GM19468 (cell line): ENCODE measurements around the gene KCNK10.
"Not testable (repeated sequence)": the region's sequence is repeated elsewhere in the genome, so short reads cannot be mapped to it uniquely, and the experiment has no call there.

Experiments
- ATAC-seq: cut with Tn5 transposase; IDR thresholded peaks from one replicate; pipeline ENCODE4 v1.9.1; 2021; ENCODE audit warnings: mild to moderate bottlenecking, moderate library complexity, moderate number of reproducible peaks; ENCODE audit not compliant: unreplicated experiment; ENCODE audit errors: extremely low read depth

Gene KCNK10

GRCh38 chr14:88272390-88273269, 50.4 kb downstream of the KCNK10 start:
- no peak for ATAC-seq

- no peak for ATAC-seq
Measured at GRCh38 chr14:88271205-88271604, 51.9 kb downstream of the KCNK10 start.

GRCh38 chr14:88270776-88271175, 52.3 kb downstream of the KCNK10 start:
- no peak for ATAC-seq

- ATAC-seq = no peak
Measured at GRCh38 chr14:88269806-88270420, 53.2 kb downstream of the KCNK10 start.

GRCh38 chr14:88266474-88266873, 56.6 kb downstream of the KCNK10 start:
- ATAC-seq = no peak

- ATAC-seq = no peak
Measured at GRCh38 chr14:88264116-88264515, 59.0 kb downstream of the KCNK10 start.

- ATAC-seq = not testable (repeated sequence)
Measured at GRCh38 chr14:88261302-88261701, 61.8 kb downstream of the KCNK10 start.

- no peak for ATAC-seq
Measured at GRCh38 chr14:88258021-88258420, 65.0 kb downstream of the KCNK10 start.

GRCh38 chr14:88256997-88257950, 65.8 kb downstream of the KCNK10 start:
- ATAC-seq = no peak

- ATAC-seq = no peak
Measured at GRCh38 chr14:88255798-88256197, 67.3 kb downstream of the KCNK10 start.

- ATAC-seq = no peak
Measured at GRCh38 chr14:88255196-88255595, 67.9 kb downstream of the KCNK10 start.

- no peak for ATAC-seq
Measured at GRCh38 chr14:88252498-88252897, 70.6 kb downstream of the KCNK10 start.

- ATAC-seq = no peak
Measured at GRCh38 chr14:88251650-88252049, 71.4 kb downstream of the KCNK10 start.

GRCh38 chr14:88249266-88249665, 73.8 kb downstream of the KCNK10 start:
- ATAC-seq = no peak

- ATAC-seq = no peak
Measured at GRCh38 chr14:88248606-88249005, 74.5 kb downstream of the KCNK10 start.

- no peak for ATAC-seq
Measured at GRCh38 chr14:88247228-88247627, 75.8 kb downstream of the KCNK10 start.

- ATAC-seq = no peak
Measured at GRCh38 chr14:88245321-88245720, 77.7 kb downstream of the KCNK10 start.

- no peak for ATAC-seq
Measured at GRCh38 chr14:88243946-88244345, 79.1 kb downstream of the KCNK10 start.

- no peak for ATAC-seq
Measured at GRCh38 chr14:88242446-88242845, 80.6 kb downstream of the KCNK10 start.

- no peak for ATAC-seq
Measured at GRCh38 chr14:88241810-88242209, 81.3 kb downstream of the KCNK10 start.

- no peak for ATAC-seq
Measured at GRCh38 chr14:88234442-88234841, 88.6 kb downstream of the KCNK10 start.
